Adrenal gland (tissue), 5 donors: Measurements from ENCODE around the gene ROBO4.

Experiments used
- CTCF ChIP-seq, 6 experiments: fragments of 450-650 bp in 4 of 6; fragments of 200-600 bp in 2 of 6; sonication (generic) in 1 of 6; IDR thresholded peaks; 1 replicate in 5 of 6; 2 replicates in 1 of 6; pipeline versions ENCODE4 v1.5.1 to v1.8.0; 2016 to 2021; ENCODE audit warnings: antibody characterized with exemption in 6 of 6, mild to moderate bottlenecking in 2 of 6, moderate library complexity in 1 of 6
- POLR2A ChIP-seq, 2 donors: fragments of 450-650 bp; IDR thresholded peaks; one replicate each; pipeline ENCODE4 v1.6.1; 2017; ENCODE audit warnings: antibody characterized with exemption in 2 of 2, mild to moderate bottlenecking in 2 of 2, moderate library complexity in 1 of 2
- donor health status: DM: no; HTN: no; CAD: no.

- TF ChIP-seq CTCF (IDR thresholded peaks at IDR 0.05) (no peak), POLR2A (IDR thresholded peaks at IDR 0.05) (no peak)
These were observed 33.1 kb upstream of the ROBO4 start for GRCh38 chr11:124930799-124931198.
